LNCaP clone FGC (cell line): ENCODE data around the gene TSPAN13.
A peak's percentile ranks its signal among the peaks of the same experiment; 100 is the strongest.

Experiments
- DNase-seq: peaks from one replicate; pipeline ENCODE4 v3.0.0-alpha.2; 2011; ENCODE audit warnings: low read depth
- H3K4me3 ChIP-seq: 2 replicates; pipeline ENCODE4 v1.5.1; 2011; ENCODE audit warnings: mild to moderate bottlenecking, low read depth, low read length, control low read depth
- CTCF ChIP-seq: IDR thresholded peaks from 2 replicates; pipeline ENCODE4 v1.5.1; 2012; ENCODE audit warnings: mild to moderate bottlenecking; ENCODE audit not compliant: control insufficient read depth, insufficient read depth; ENCODE audit errors: extremely low read depth

TSPAN13 gene

DNA sequence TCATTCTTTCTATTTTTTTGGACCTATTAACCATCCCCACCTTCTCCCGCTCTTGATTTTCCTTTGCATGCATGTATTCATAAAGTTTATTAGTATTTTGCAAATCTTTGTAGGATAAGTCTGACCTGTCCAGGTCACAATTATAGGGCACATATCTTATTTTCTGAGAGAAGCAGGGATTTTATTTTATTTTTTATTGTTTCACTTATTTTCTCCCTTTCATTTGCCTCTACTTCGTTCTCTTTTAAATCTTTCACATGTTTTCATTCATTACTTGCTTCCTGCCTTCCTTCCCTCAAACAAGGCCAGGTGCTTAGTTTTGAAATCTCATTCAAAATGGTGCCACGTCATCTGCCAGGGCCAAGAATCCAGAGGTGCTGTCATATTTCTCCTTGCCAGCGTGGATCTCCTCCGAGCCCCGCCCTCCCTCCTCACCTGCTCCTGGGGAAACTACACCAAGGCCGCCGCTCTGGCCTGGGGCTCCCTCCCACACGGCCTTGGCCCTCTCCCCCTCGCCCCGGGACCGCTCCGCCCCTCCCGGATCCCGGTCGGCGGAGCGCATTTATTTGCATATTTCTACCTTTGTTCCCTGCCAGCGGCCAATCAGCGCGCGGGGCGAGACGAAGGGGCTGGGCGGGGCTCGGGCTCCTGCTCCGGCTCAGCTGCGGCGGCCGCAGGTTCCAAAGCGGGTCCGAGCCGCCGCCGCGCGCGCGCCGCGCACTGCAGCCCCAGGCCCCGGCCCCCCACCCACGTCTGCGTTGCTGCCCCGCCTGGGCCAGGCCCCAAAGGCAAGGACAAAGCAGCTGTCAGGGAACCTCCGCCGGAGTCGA is at the start of gene TSPAN13:
Gene TSPAN13 (plus strand): TSS at position 654 of the 830 bp plus-strand sequence. CDS start 213 bp downstream, outside the sequence.
- H3K4me3 ChIP-seq = peak within 1 kb of the TSS; percentile 76
- no peak for TF ChIP-seq CTCF
- peak; percentile 95 for DNase-seq

DNA sequence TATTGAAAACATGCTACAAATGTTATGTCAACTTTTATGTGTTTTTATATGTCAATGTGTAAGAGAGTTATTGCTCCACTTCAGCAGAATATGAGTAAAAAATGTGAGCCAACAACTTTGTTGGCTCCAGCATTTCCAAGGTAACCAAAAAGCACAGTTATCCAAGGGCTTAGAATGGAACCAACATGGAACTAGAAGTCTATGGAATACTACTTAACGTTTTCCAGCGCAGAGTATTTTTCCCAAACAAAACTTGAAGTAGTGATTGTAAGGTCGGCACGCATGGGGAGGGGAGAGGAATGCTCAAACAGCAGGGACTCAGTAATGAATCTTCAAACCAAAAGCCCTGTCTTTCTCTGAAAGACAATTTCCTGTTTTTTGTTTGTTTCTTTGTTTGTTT is 45.0 kb upstream of the TSPAN13 start:
- DNase-seq = no peak
- no peak overlapping the region for H3K4me3 ChIP-seq
- TF ChIP-seq CTCF = no peak

DNA sequence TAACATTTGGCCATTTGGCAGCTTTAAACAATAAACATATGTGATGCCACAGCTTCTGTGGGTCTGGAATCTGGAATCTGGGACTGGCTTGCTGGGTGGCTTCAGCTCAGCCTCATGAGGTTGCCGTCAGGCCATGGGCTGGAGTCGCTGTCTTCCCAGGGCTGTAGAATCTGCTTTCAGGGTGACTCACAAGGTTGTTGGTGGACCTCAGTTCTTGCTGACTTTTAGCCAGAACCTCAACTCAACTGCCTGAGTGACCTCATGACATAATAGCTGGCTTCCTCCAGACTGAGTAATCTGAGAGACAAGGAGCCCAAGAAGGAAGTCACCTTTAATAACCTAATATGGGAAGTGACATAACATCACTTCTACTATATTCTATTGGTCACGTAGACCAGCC is 44.6 kb upstream of the TSPAN13 start:
- TF ChIP-seq CTCF = no peak
- H3K4me3 ChIP-seq = no peak overlapping the region
- DNase-seq = no peak

- DNase-seq = no peak
- H3K4me3 ChIP-seq = no peak overlapping the region
- no peak for TF ChIP-seq CTCF
Observed at GRCh38 chr7:16710651-16711050, 42.9 kb upstream of the TSPAN13 start.

- no peak overlapping the region for H3K4me3 ChIP-seq
- no peak for TF ChIP-seq CTCF
- DNase-seq = no peak
Observed at GRCh38 chr7:16711730-16712129, 41.8 kb upstream of the TSPAN13 start.

- TF ChIP-seq CTCF = no peak
- no peak for DNase-seq
- no peak overlapping the region for H3K4me3 ChIP-seq
Observed at GRCh38 chr7:16712916-16713315, 40.6 kb upstream of the TSPAN13 start.

DNA sequence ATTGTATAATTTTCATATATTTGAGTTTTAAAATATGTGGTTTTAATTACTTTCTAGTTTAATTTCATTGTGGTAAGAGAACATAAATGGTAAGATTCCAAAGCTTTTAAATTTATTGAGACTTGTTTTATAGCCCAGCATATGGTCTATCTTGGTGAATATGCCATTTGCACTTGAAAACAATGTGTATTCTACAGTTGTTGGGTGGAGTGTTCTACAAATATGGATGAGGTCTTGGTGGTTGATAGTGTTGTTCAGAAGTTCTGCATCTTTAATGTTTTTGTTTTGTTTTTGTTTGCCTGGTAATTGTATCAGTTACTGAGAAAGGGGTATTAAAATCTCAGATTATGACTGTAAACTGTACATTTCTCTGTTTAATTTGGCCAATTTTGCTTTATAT is 37.6 kb upstream of the TSPAN13 start:
- TF ChIP-seq CTCF = no peak
- no peak for DNase-seq
- no peak overlapping the region for H3K4me3 ChIP-seq
